SK-N-SH (cell line): ENCODE data around the gene IFNAR1. TPM values are rescaled to one million over a fixed set of nuclear protein-coding genes. Genes with fewer than 3 reads are reported as not detected.

Experiments used
- CTCF ChIA-PET: fragments of 300-600, 350-600 bp; formaldehyde crosslinking; extraction: SDS; loops from one replicate; lab custom pipeline; 2021; lab: Yijun Ruan, JAX
- POLR2A ChIA-PET: fragments of 350-600 bp; sonication (Branson Sonifier 250); formaldehyde crosslinking; extraction: SDS; loops from one replicate; lab custom pipeline; 2020; ENCODE audit warnings: antibody characterized with exemption, inconsistent platforms; lab: Yijun Ruan, JAX
- DNase-seq: peaks from one replicate; pipeline ENCODE4 v3.0.0; 2012
- H2AFZ ChIP-seq: fragments of 200-600 bp; sonication (generic); 2 replicates; pipeline ENCODE4 v1.8.1; 2016; ENCODE audit warnings: antibody characterized with exemption, mild to moderate bottlenecking, low read depth
- H3F3A ChIP-seq: fragments of 200-600 bp; sonication (generic); replicated peaks from 2 replicates; pipeline ENCODE3; 2016; ENCODE audit warnings: antibody characterized with exemption, mild to moderate bottlenecking; ENCODE audit not compliant: insufficient read depth
- H3K27ac ChIP-seq, 2 experiments: fragments of 200-500 bp in 1 of 2; fragments of 200-600 bp in 1 of 2; sonication (Bioruptor generic) in 1 of 2; sonication (generic), shearing (Covaris generic) in 1 of 2; 2 replicates each; pipeline versions ENCODE4 v1.5.1 to v1.6.1; 2014 to 2016; ENCODE audit warnings: low read depth in 2 of 2, inconsistent platforms in 1 of 2, low read length in 1 of 2, mild to moderate bottlenecking in 1 of 2, mixed read lengths in 1 of 2
- H3K27me3 ChIP-seq: fragments of 200-600 bp; sonication (generic), shearing (Covaris generic); 2 replicates; pipeline ENCODE4 v1.6.1; 2016; ENCODE audit warnings: mixed run types; ENCODE audit not compliant: insufficient read depth
- H3K36me3 ChIP-seq, 2 experiments: fragments of 200-500 bp in 1 of 2; fragments of 200-600 bp in 1 of 2; sonication (Bioruptor generic) in 1 of 2; sonication (generic) in 1 of 2; replicated peaks in 1 of 2; 2 replicates each; pipeline versions ENCODE3 to v1.5.1; 2014 to 2016; ENCODE audit warnings: low read length in 1 of 2, mild to moderate bottlenecking in 1 of 2; ENCODE audit not compliant: insufficient read depth in 2 of 2, control insufficient read depth in 1 of 2
- H3K4me1 ChIP-seq, 2 experiments: fragments of 200-500 bp in 1 of 2; fragments of 200-600 bp in 1 of 2; sonication (Bioruptor generic) in 1 of 2; sonication (generic), shearing (Covaris generic) in 1 of 2; 2 replicates each; pipeline versions ENCODE4 v1.5.1 to v1.6.1; 2014 to 2016; ENCODE audit warnings: low read depth in 1 of 2, low read length in 1 of 2, mixed run types in 1 of 2; ENCODE audit not compliant: insufficient read depth in 2 of 2, control insufficient read depth in 1 of 2
- H3K4me2 ChIP-seq: fragments of 200-600 bp; sonication (generic), shearing (Covaris generic); 2 replicates; pipeline ENCODE4 v1.6.1; 2017; ENCODE audit warnings: mixed run types
- H3K4me3 ChIP-seq, 2 experiments: fragments of 200-500 bp in 1 of 2; fragments of 200-600 bp in 1 of 2; sonication (Bioruptor generic) in 1 of 2; sonication (generic), shearing (Covaris generic) in 1 of 2; 2 replicates each; pipeline versions ENCODE4 v1.5.1 to v1.8.1; 2014 to 2016; ENCODE audit warnings: low read depth in 2 of 2, inconsistent platforms in 1 of 2, low read length in 1 of 2, mild to moderate bottlenecking in 1 of 2, mixed read lengths in 1 of 2, moderate library complexity in 1 of 2
- H3K79me2 ChIP-seq: fragments of 200-600 bp; sonication (generic); 2 replicates; pipeline ENCODE4 v1.8.1; 2017; ENCODE audit warnings: mild to moderate bottlenecking; ENCODE audit not compliant: insufficient read depth
- H3K9ac ChIP-seq: fragments of 200-600 bp; sonication (generic); 2 replicates; pipeline ENCODE4 v1.6.1; 2017; ENCODE audit warnings: mixed run types
- H3K9me2 ChIP-seq: fragments of 200-600 bp; sonication (generic); 2 replicates; pipeline ENCODE4 v1.6.1; 2017; ENCODE audit warnings: mixed run types
- H3K9me3 ChIP-seq: fragments of 200-600 bp; sonication (generic); 2 replicates; pipeline ENCODE4 v1.6.1; 2017; ENCODE audit warnings: mixed run types, mild to moderate bottlenecking, moderate library complexity
- H4K20me1 ChIP-seq: fragments of 200-600 bp; sonication (generic); 2 replicates; pipeline ENCODE4 v1.6.1; 2017; ENCODE audit warnings: mild to moderate bottlenecking, mixed run types; ENCODE audit not compliant: insufficient read depth
- ELF1 ChIP-seq: IDR thresholded peaks from 2 replicates; pipeline ENCODE4 v1.4.0; 2012
- EZH2phosphoT487 ChIP-seq: fragments of 200-600 bp; sonication (generic); IDR thresholded peaks from 2 replicates; pipeline ENCODE4 v1.6.1; 2017; ENCODE audit warnings: low read depth, mixed run types, mild to moderate bottlenecking, antibody characterized with exemption, moderate library complexity, borderline replicate concordance
- FOXM1 ChIP-seq: IDR thresholded peaks from 2 replicates; pipeline ENCODE4 v1.4.0; 2012; ENCODE audit warnings: low read depth, mild to moderate bottlenecking
- GABPA ChIP-seq: IDR thresholded peaks from 2 replicates; pipeline ENCODE4 v1.4.0; 2012; ENCODE audit warnings: low read depth, mild to moderate bottlenecking
- GATA2 ChIP-seq: sonication (generic); formaldehyde crosslinking; IDR thresholded peaks from 2 replicates; pipeline ENCODE4 v1.5.0; 2020; ENCODE audit warnings: mild to moderate bottlenecking, missing genetic modification reagents
- IRF3 ChIP-seq: fragments of 150-350 bp; IDR thresholded peaks from 2 replicates; pipeline ENCODE4 v1.6.1; 2016; ENCODE audit warnings: mild to moderate bottlenecking, low read depth, low read length
- JUND ChIP-seq: IDR thresholded peaks from 2 replicates; pipeline ENCODE4 v1.4.0; 2012
- MEF2A ChIP-seq: IDR thresholded peaks from 2 replicates; pipeline ENCODE4 v1.4.0; 2012; ENCODE audit warnings: low read depth, borderline replicate concordance
- NFIC ChIP-seq: IDR thresholded peaks from 2 replicates; pipeline ENCODE4 v1.4.0; 2012; ENCODE audit warnings: borderline replicate concordance
- NRF1 ChIP-seq: IDR thresholded peaks from 2 replicates; pipeline ENCODE4 v1.6.1; 2012; ENCODE audit warnings: low read depth, mild to moderate bottlenecking, low read length
- PBX3 ChIP-seq: IDR thresholded peaks from 2 replicates; pipeline ENCODE4; 2012
- RFX5 ChIP-seq: IDR thresholded peaks from 2 replicates; pipeline ENCODE4 v1.6.1; 2012; ENCODE audit warnings: mild to moderate bottlenecking, improper control_type of control experiment, low read length
- RXRA ChIP-seq: IDR thresholded peaks from 2 replicates; pipeline ENCODE4 v1.4.0; 2012; ENCODE audit warnings: low read depth, mild to moderate bottlenecking, borderline replicate concordance
- SMC3 ChIP-seq: IDR thresholded peaks from 2 replicates; pipeline ENCODE4 v1.6.1; 2012; ENCODE audit warnings: low read depth, low read length, improper control_type of control experiment
- TAF1 ChIP-seq: IDR thresholded peaks from 2 replicates; pipeline ENCODE4 v1.6.1; 2012; ENCODE audit warnings: low read depth, mild to moderate bottlenecking, low read length, moderate library complexity, borderline replicate concordance
- TCF12 ChIP-seq: IDR thresholded peaks from 2 replicates; pipeline ENCODE4 v1.4.0; 2012
- TEAD4 ChIP-seq: IDR thresholded peaks from 2 replicates; pipeline ENCODE4 v1.4.0; 2012; ENCODE audit warnings: mild to moderate bottlenecking, borderline replicate concordance; ENCODE audit not compliant: insufficient read depth
- USF1 ChIP-seq: IDR thresholded peaks from 2 replicates; pipeline ENCODE4 v1.4.0; 2012; ENCODE audit warnings: low read depth, borderline replicate concordance
- YY1 ChIP-seq: IDR thresholded peaks from 2 replicates; pipeline ENCODE4 v1.4.0; 2012; ENCODE audit warnings: low read depth, mild to moderate bottlenecking
- ZBTB33 ChIP-seq: IDR thresholded peaks from 2 replicates; pipeline ENCODE4 v1.4.0; 2012; ENCODE audit warnings: low read depth, borderline replicate concordance
- WGBS: methylation state at CpG from one replicate; pipeline ENCODE4 v1.1.6; 2017; ENCODE audit warnings: low lambda C conversion rate; 5-methylcytosine and 5-hydroxymethylcytosine counted together
- polyA plus RNA-seq, 3 experiments: library from polyadenylated mRNA; depleted of rRNA; stranded (reverse); fragments of >200 nt; gene quantifications; 2 replicates each; pipeline ENCODE4 v1.2.3, GENCODE V29; 2012
- TF ChIP-seq, protein P1 (sequence below): fragments of 150-350 bp; IDR thresholded peaks from 2 replicates; pipeline ENCODE4 v1.6.1; 2017; ENCODE audit warnings: antibody characterized with exemption, low read length, low read depth, borderline replicate concordance
- TF ChIP-seq, protein P2 (sequence below): fragments of 200-600 bp; sonication (generic); IDR thresholded peaks from 2 replicates; pipeline ENCODE4 v1.6.1; 2017; ENCODE audit warnings: antibody characterized with exemption, mild to moderate bottlenecking, moderate library complexity

IFNAR1 gene
- polyA plus RNA-seq, 1 of the 3 experiments (the other 2 are of a cell fraction): 12.2 TPM

DNA sequence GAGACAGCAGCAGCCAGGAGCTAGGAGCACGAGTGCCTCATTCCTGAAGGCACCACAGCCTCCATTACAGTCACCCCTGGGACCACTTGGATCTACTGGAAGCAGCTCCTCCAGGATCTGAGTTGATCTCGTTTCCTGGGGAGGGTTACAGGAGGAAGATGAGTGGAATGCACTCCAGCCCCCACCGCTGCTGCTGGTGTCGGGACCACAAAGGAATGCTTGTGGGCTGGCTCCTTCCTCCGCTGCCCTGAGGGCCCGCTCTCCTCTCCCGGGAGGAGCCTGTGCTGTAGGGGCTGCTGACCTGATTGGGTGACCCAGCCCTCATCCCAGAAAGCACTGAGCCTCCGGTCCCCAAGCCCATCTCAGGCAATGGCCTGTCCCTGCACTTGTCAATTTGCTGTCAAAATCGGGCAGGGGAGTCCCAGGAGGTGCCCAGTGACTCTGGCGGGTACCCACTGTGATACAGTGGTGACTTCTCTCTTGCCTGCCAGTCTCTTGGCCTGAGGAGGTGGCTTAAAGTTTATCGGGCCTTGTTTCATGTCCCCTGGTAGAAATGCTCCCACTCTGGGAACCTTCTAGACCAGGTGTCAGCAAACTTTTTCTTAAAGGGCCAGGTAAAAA lies 35.5 kb upstream of the IFNAR1 start:
- Histone ChIP-seq H3K27ac (no peak overlapping the region), H3K9me3 (no peaks in the 10 kb centered on the region), H3K4me3 (no peak overlapping the region), H3K9ac (no peak overlapping the region), H2AFZ (no peak overlapping the region), H3K4me2 (no peak overlapping the region), H3K79me2 (no peaks in the 10 kb centered on the region), H4K20me1 (no peaks in the 10 kb centered on the region), H3F3A (no peaks in the 10 kb centered on the region), H3K9me2 (no peaks in the 10 kb centered on the region), H3K36me3 (no peaks in the 10 kb centered on the region), H3K4me1 (no peaks in the 10 kb centered on the region), H3K27me3 (no peaks in the 10 kb centered on the region)
- TF ChIP-seq YY1 (no peak), TAF1 (no peak), GABPA (no peak), EZH2phosphoT487 (no peak), SMC3 (no peak), NRF1 (no peak), USF1 (no peak), ELF1 (no peak), GATA2 (no peak), NFIC (no peak), FOXM1 (no peak), MEF2A (no peak), RFX5 (no peak), RXRA (no peak), TEAD4 (no peak), PBX3 (no peak), JUND (no peak)
- TF ChIP-seq, protein P1, sequence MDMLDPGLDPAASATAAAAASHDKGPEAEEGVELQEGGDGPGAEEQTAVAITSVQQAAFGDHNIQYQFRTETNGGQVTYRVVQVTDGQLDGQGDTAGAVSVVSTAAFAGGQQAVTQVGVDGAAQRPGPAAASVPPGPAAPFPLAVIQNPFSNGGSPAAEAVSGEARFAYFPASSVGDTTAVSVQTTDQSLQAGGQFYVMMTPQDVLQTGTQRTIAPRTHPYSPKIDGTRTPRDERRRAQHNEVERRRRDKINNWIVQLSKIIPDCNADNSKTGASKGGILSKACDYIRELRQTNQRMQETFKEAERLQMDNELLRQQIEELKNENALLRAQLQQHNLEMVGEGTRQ: no peak
- 90% methylated on average over 7 of the region's 11 CpGs for WGBS
- ChIA-PET CTCF (interaction anchor here (0.9 to 1.1 kb wide), 2 partner anchors 9 to 156 kb away, joined by 3 read pairs; no protein-coding TSS in a partner anchor), POLR2A (no interaction called here)
- DNase-seq: no peak

GRCh38 chr21:33290441-33290840 lies 34.3 kb upstream of the IFNAR1 start:
- POLR2A ChIA-PET: no interaction called here
- TF ChIP-seq, protein P2, sequence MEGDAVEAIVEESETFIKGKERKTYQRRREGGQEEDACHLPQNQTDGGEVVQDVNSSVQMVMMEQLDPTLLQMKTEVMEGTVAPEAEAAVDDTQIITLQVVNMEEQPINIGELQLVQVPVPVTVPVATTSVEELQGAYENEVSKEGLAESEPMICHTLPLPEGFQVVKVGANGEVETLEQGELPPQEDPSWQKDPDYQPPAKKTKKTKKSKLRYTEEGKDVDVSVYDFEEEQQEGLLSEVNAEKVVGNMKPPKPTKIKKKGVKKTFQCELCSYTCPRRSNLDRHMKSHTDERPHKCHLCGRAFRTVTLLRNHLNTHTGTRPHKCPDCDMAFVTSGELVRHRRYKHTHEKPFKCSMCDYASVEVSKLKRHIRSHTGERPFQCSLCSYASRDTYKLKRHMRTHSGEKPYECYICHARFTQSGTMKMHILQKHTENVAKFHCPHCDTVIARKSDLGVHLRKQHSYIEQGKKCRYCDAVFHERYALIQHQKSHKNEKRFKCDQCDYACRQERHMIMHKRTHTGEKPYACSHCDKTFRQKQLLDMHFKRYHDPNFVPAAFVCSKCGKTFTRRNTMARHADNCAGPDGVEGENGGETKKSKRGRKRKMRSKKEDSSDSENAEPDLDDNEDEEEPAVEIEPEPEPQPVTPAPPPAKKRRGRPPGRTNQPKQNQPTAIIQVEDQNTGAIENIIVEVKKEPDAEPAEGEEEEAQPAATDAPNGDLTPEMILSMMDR: no peak
- TF ChIP-seq YY1 (no peak), TEAD4 (no peak), ELF1 (no peak), EZH2phosphoT487 (no peak), TCF12 (no peak), ZBTB33 (no peak), IRF3 (no peak)

More at GRCh38 chr21:33290441-33290840, 34.3 kb upstream of the IFNAR1 start:
- no peak overlapping the region for H3K4me3 ChIP-seq
- WGBS: 90% methylated on average over 8 of the region's 11 CpGs
- H3K79me2 ChIP-seq: no peaks in the 10 kb centered on the region
- H3K9me3 ChIP-seq: no peaks in the 10 kb centered on the region
- no peak overlapping the region for H3K27ac ChIP-seq
- DNase-seq: no peak
- no peaks in the 10 kb centered on the region for H3K4me1 ChIP-seq
- H3K27me3 ChIP-seq: no peaks in the 10 kb centered on the region
- no peak overlapping the region for H3K9ac ChIP-seq
- no peak overlapping the region for H2AFZ ChIP-seq
- H4K20me1 ChIP-seq: no peaks in the 10 kb centered on the region
- CTCF ChIA-PET: no interaction called here
- no peak overlapping the region for H3K4me2 ChIP-seq
- H3K9me2 ChIP-seq: no peaks in the 10 kb centered on the region
- no peaks in the 10 kb centered on the region for H3F3A ChIP-seq
- no peaks in the 10 kb centered on the region for H3K36me3 ChIP-seq
